ENCODE data around the gene PAPPA.
A peak's percentile ranks its signal among the peaks of the same experiment; 100 is the strongest.

Gene PAPPA

GRCh38 chr9:116234081-116234480 lies 80.5 kb downstream of the PAPPA start:
- 0 out of 2 replicates have a peak overlapping the region, but pooled peaks have one; percentile 39 for H3K27ac ChIP-seq
- peaks cover 98% of the 10 kb centered on the region for H3K36me3 ChIP-seq (ENCODE audit: insufficient read depth, low read length)
- no peak overlapping the region for H3K4me3 ChIP-seq
- DNase-seq (ENCODE audit: low read depth, low spot score) = no peak
- H3K9ac ChIP-seq (ENCODE audit: insufficient read length) = no peak overlapping the region
- TF ChIP-seq EZH2 (IDR thresholded peaks at IDR 0.05) (no peak), FOXP2 (optimal IDR thresholded peaks at IDR 0.05; ENCODE audit: control extremely low read depth, extremely low read length, insufficient read depth) (no peak), POLR2AphosphoS5 (IDR thresholded peaks at IDR 0.05; ENCODE audit: borderline replicate concordance, low read depth, low read length) (no peak)
- H3K9me3 ChIP-seq (ENCODE audit: low read depth, low read length) = no peaks in the 10 kb centered on the region

GRCh38 chr9:116236979-116237378 lies 83.4 kb downstream of the PAPPA start:
- no peak for DNase-seq (ENCODE audit: low read depth, low spot score)
- peaks cover 100% of the 10 kb centered on the region for H3K36me3 ChIP-seq (ENCODE audit: insufficient read depth, low read length)
- H3K27ac ChIP-seq = peak overlapping the region; percentile 22; the same call in 1 of the 2 replicates
- no peaks in the 10 kb centered on the region for H3K9me3 ChIP-seq (ENCODE audit: low read depth, low read length)
- no peak for TF ChIP-seq POLR2AphosphoS5 (IDR thresholded peaks at IDR 0.05; ENCODE audit: borderline replicate concordance, low read depth, low read length)
- no peak for TF ChIP-seq EZH2 (IDR thresholded peaks at IDR 0.05)
- TF ChIP-seq FOXP2 (optimal IDR thresholded peaks at IDR 0.05; ENCODE audit: control extremely low read depth, extremely low read length, insufficient read depth) = no peak
- no peak overlapping the region for H3K9ac ChIP-seq (ENCODE audit: insufficient read length)
- no peak overlapping the region for H3K4me3 ChIP-seq

DNA sequence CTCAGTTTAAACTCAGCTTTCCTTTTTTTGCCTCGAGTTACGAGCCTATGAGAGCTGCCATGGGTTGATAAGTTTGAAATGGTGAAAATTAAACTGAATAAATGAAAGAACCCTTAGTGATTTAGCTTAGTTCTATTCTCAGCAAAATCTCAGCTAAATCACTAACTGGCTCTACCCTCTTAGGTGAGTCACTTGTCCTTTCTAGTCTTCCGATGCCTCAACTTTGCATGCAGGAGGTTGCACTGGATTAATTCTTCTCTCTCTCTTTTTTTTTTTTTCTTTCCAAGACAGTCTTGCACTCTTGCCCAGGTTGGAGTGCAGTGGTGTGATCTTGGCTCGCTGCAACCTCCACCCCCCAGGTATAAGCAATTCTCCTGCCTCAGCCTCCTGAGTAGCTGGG lies 83.9 kb downstream of the PAPPA start:
- Histone ChIP-seq H3K27ac (no peak overlapping the region), H3K9me3 (ENCODE audit: low read depth, low read length) (no peaks in the 10 kb centered on the region), H3K9ac (ENCODE audit: insufficient read length) (no peak overlapping the region), H3K4me3 (no peak overlapping the region), H3K36me3 (ENCODE audit: insufficient read depth, low read length) (peaks cover 100% of the 10 kb centered on the region)
- DNase-seq (ENCODE audit: low read depth, low spot score) = no peak
- TF ChIP-seq FOXP2 (optimal IDR thresholded peaks at IDR 0.05; ENCODE audit: control extremely low read depth, extremely low read length, insufficient read depth) (no peak), EZH2 (IDR thresholded peaks at IDR 0.05) (no peak), POLR2AphosphoS5 (IDR thresholded peaks at IDR 0.05; ENCODE audit: borderline replicate concordance, low read depth, low read length) (no peak)

- Histone ChIP-seq H3K9ac (ENCODE audit: insufficient read length) (no peak overlapping the region), H3K36me3 (ENCODE audit: insufficient read depth, low read length) (peaks cover 100% of the 10 kb centered on the region), H3K4me3 (no peak overlapping the region), H3K27ac (no peak overlapping the region), H3K9me3 (ENCODE audit: low read depth, low read length) (no peaks in the 10 kb centered on the region)
- DNase-seq (ENCODE audit: low read depth, low spot score) = no peak
- TF ChIP-seq POLR2AphosphoS5 (IDR thresholded peaks at IDR 0.05; ENCODE audit: borderline replicate concordance, low read depth, low read length) (no peak), EZH2 (IDR thresholded peaks at IDR 0.05) (no peak), FOXP2 (optimal IDR thresholded peaks at IDR 0.05; ENCODE audit: control extremely low read depth, extremely low read length, insufficient read depth) (no peak)
These were observed 84.6 kb downstream of the PAPPA start for GRCh38 chr9:116238225-116238624.

DNA sequence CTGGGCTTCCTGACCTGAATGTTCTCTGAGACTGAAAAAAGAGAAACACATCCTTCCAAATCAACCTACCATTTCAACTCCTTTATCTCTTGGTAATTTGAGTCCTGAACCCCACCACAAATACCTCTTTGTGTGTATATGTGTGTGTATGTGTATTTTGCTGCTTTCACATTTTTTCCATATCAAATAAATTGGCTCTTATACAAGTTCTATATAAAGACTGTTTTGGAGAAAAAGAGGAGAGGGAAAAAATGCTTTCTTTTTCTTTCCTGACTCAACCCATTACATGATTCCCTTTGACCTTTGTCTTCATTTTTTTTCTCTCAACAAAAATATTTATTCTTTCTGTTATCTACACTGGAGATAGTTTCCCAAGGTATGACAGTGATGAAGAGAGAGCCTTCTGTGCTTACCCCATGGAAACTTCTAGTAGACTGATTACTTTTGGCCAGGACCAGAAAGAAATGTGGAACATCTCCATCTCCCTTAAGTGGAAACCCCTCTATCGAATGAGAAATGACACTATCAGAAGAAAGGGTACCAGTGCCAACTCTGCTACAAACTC lies 85.3 kb downstream of the PAPPA start:
- Histone ChIP-seq H3K9me3 (ENCODE audit: low read depth, low read length) (no peaks in the 10 kb centered on the region), H3K27ac (no peak overlapping the region), H3K4me3 (no peak overlapping the region), H3K36me3 (ENCODE audit: insufficient read depth, low read length) (peaks cover 100% of the 10 kb centered on the region), H3K9ac (ENCODE audit: insufficient read length) (no peak overlapping the region)
- TF ChIP-seq FOXP2 (optimal IDR thresholded peaks at IDR 0.05; ENCODE audit: control extremely low read depth, extremely low read length, insufficient read depth) (no peak), EZH2 (IDR thresholded peaks at IDR 0.05) (no peak), POLR2AphosphoS5 (IDR thresholded peaks at IDR 0.05; ENCODE audit: borderline replicate concordance, low read depth, low read length) (no peak)
- no peak for DNase-seq (ENCODE audit: low read depth, low spot score)

DNA sequence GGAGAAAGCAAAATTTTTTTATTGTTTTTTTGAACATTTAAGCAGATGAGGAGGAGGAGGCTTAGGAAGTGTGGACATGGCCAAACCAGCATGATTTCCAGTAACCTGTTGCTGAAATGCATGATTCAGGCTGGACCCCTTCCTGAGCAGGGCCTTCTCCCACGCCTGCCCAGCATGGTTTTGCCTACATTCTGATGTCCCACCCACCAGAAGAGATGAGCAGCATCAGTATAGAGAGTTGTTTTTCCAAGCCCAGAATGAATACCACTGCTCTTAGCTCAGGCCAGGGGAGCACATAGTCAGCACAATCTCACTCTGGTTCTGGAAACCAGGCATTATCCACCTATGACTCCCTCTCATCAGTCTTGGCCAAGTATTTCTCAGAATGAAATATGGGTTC lies 90.1 kb downstream of the PAPPA start:
- H3K9me3 ChIP-seq (ENCODE audit: low read depth, low read length) = no peaks in the 10 kb centered on the region
- peaks cover 100% of the 10 kb centered on the region for H3K36me3 ChIP-seq (ENCODE audit: insufficient read depth, low read length)
- DNase-seq (ENCODE audit: low read depth, low spot score) = no peak
- TF ChIP-seq POLR2AphosphoS5 (IDR thresholded peaks at IDR 0.05; ENCODE audit: borderline replicate concordance, low read depth, low read length) = no peak
- no peak for TF ChIP-seq FOXP2 (optimal IDR thresholded peaks at IDR 0.05; ENCODE audit: control extremely low read depth, extremely low read length, insufficient read depth)
- no peak for TF ChIP-seq EZH2 (IDR thresholded peaks at IDR 0.05)
- H3K9ac ChIP-seq (ENCODE audit: insufficient read length) = no peak overlapping the region
- H3K27ac ChIP-seq = no peak overlapping the region
- no peak overlapping the region for H3K4me3 ChIP-seq

GRCh38 chr9:116247284-116247683 lies 93.7 kb downstream of the PAPPA start:
- H3K9me3 ChIP-seq (ENCODE audit: low read depth, low read length) = no peaks in the 10 kb centered on the region
- peak overlapping the region; percentile 70; the same call in 1 of the 2 replicates for H3K27ac ChIP-seq
- no peak overlapping the region for H3K4me3 ChIP-seq
- peaks cover 100% of the 10 kb centered on the region for H3K36me3 ChIP-seq (ENCODE audit: insufficient read depth, low read length)
- DNase-seq (ENCODE audit: low read depth, low spot score) = no peak
- H3K9ac ChIP-seq (ENCODE audit: insufficient read length) = no peak overlapping the region
- TF ChIP-seq POLR2AphosphoS5 (IDR thresholded peaks at IDR 0.05; ENCODE audit: borderline replicate concordance, low read depth, low read length) (no peak), EZH2 (IDR thresholded peaks at IDR 0.05) (no peak), FOXP2 (optimal IDR thresholded peaks at IDR 0.05; ENCODE audit: control extremely low read depth, extremely low read length, insufficient read depth) (no peak)

DNA sequence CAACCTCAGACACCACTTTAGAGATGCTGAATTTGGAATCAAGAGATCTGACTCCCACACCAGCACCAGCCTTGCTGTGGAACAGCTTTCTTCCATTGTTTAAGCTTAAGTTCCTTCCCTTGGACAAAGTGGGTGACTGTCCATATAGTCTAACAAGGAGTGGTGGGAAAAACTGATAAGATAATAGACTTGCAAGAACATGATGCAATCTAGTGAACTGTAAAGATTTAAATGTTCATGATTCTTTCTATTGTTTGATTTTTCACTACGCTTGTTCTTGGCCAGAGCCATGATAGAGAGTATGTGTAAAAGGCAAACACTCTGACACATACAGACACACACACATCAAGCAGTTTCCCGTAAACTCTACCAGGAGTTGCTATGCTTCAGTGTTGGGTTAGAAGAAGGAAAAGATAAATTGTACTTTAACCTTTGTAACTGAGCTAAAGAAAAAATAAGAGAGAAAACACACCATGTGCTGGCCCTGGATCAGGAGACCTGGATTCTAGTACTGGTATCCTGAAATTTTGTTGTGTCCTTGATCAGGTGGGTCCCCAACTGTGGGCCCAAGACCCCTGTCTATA lies 94.3 kb downstream of the PAPPA start:
- peak overlapping the region; percentile 70; the same call in 1 of the 2 replicates for H3K27ac ChIP-seq

More for the DNA sequence above, 94.3 kb downstream of the PAPPA start:
- no peak overlapping the region for H3K9ac ChIP-seq (ENCODE audit: insufficient read length)
- peaks cover 100% of the 10 kb centered on the region for H3K36me3 ChIP-seq (ENCODE audit: insufficient read depth, low read length)
- H3K4me3 ChIP-seq = no peak overlapping the region
- H3K9me3 ChIP-seq (ENCODE audit: low read depth, low read length) = no peaks in the 10 kb centered on the region
- TF ChIP-seq POLR2AphosphoS5 (IDR thresholded peaks at IDR 0.05; ENCODE audit: borderline replicate concordance, low read depth, low read length) (no peak), FOXP2 (optimal IDR thresholded peaks at IDR 0.05; ENCODE audit: control extremely low read depth, extremely low read length, insufficient read depth) (no peak), EZH2 (IDR thresholded peaks at IDR 0.05) (no peak)
- DNase-seq (ENCODE audit: low read depth, low spot score) = no peak
